ENCODE results near the gene GARIN5B. TPM values are rescaled to one million over a fixed set of nuclear protein-coding genes. Genes with fewer than 3 reads are reported as not detected.
A peak's percentile ranks its signal among the peaks of the same experiment; 100 is the strongest.

GARIN5B gene
- polyA plus RNA-seq, 3 donors: not detected

DNA sequence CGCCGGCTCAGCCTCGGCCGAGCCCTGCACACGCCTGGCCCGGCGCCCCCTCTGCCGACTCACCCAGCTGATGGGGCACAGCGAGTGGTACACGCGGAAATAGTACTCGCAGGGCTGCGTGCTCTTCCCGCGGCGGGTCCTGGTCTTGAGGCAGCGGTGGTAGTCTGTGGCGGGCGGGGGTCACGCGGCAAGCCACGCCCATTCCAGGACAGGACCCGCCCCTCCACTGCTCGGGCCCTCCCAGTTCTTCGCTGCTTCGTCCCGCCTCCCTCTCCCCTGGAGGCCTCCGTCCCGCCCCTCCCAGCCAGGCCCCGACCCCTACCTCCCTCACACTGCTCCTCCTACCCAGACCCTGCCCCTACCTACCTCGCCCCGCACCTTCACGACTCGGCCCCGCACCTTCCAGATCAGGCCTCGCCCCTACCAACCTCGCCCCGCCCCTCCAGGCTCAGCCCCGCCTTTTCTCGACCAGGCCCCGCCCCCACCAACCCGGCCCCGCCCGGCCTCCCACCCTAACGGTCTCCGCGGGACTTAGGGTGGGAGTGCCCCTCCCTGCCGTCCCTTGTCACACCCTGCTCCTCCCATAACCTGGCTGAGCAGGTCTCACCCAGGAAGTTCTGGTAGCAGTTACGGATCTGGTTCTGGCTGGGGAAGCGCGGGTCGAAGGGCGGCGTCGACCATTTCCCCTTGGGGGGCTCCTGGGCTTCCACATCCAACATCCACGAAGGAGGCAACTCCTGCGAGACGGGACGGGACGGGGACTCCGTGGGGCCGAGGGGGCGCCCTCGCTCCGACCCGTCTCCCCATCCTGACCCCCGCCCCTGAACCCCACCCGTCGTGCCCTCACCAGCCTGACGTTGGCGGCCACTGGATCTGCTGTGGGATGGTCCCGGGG is 9.0 kb downstream of the GARIN5B start:
- DNase-seq: peak; percentile 38 to 63 (median 55)
- peaks cover 0 to 11% (median 8%) of the 10 kb centered on the region in 7 donors for H3K9me3 Mint-ChIP-seq
- no peaks in the 10 kb centered on the region for H3K79me2 ChIP-seq (ENCODE audit: insufficient read depth, low read length)
- intact Hi-C loops (cut with micrococcal nuclease): loop anchor here in 1 of 2 donors (5.0 kb wide), 1 partner anchor 42 kb away; no protein-coding TSS in a partner anchor
- H3K27ac ChIP-seq (ENCODE audit: low read depth in 1 of 2, low read length in 2 of 2): no peak overlapping the region
- peaks cover 33% of the 10 kb centered on the region for H3K4me1 Mint-ChIP-seq
- TF ChIP-seq, protein P1, sequence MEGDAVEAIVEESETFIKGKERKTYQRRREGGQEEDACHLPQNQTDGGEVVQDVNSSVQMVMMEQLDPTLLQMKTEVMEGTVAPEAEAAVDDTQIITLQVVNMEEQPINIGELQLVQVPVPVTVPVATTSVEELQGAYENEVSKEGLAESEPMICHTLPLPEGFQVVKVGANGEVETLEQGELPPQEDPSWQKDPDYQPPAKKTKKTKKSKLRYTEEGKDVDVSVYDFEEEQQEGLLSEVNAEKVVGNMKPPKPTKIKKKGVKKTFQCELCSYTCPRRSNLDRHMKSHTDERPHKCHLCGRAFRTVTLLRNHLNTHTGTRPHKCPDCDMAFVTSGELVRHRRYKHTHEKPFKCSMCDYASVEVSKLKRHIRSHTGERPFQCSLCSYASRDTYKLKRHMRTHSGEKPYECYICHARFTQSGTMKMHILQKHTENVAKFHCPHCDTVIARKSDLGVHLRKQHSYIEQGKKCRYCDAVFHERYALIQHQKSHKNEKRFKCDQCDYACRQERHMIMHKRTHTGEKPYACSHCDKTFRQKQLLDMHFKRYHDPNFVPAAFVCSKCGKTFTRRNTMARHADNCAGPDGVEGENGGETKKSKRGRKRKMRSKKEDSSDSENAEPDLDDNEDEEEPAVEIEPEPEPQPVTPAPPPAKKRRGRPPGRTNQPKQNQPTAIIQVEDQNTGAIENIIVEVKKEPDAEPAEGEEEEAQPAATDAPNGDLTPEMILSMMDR (IDR thresholded peaks at IDR 0.05): no peak
- peaks cover 55 to 75% (median 59%) of the 10 kb centered on the region in 3 donors for H3K27me3 Mint-ChIP-seq (ENCODE audit: low read depth in 3 of 3)
- no peaks in the 10 kb centered on the region for H3K36me3 ChIP-seq (replicated peaks in 1 of 2; ENCODE audit: control insufficient read depth in 1 of 2, insufficient read depth in 2 of 2, low read length in 2 of 2)
- peak overlapping the region; percentile 88 for H3K4me2 ChIP-seq (replicated peaks; ENCODE audit: extremely low read depth, low read length, poor library complexity, severe bottlenecking)
- peak overlapping the region; percentile 84 to 90 for H3K4me3 Mint-ChIP-seq
- H3K27ac Mint-ChIP-seq: peak overlapping the region in 4 of 7 donors; percentile 41 to 80 (median 64)
- H3K9ac ChIP-seq (ENCODE audit: insufficient read depth, low read length, poor library complexity, severe bottlenecking): peak overlapping the region; percentile 19
- peaks cover 22 to 28% of the 10 kb centered on the region in 2 donors for H3K4me1 ChIP-seq (ENCODE audit: control insufficient read depth in 1 of 2, insufficient read depth in 2 of 2, low read length in 2 of 2)
- H3K36me3 Mint-ChIP-seq: peaks cover 5 to 8% of the 10 kb centered on the region in 2 donors
- WGBS (ENCODE audit: insufficient coverage): 2% methylated on average over 56 of the region's 72 CpGs
- peaks cover 0 to 9% of the 10 kb centered on the region in 2 donors for H3K9me3 ChIP-seq (replicated peaks in 1 of 2; ENCODE audit: control insufficient read depth in 1 of 2, insufficient read depth in 1 of 2, low read length in 2 of 2)
- peak overlapping the region; percentile 73 for H2AFZ ChIP-seq (ENCODE audit: insufficient read depth, low read depth, low read length, poor library complexity, severe bottlenecking)
- H3K27me3 ChIP-seq (ENCODE audit: control insufficient read depth in 2 of 2, insufficient read depth in 2 of 2, low read length in 2 of 2): peaks cover 13 to 62% of the 10 kb centered on the region in 2 donors
- H4K20me1 ChIP-seq (ENCODE audit: insufficient read depth, low read length): no peaks in the 10 kb centered on the region
- H3K4me3 ChIP-seq (replicated peaks in 1 of 3; ENCODE audit: low read depth in 2 of 3, low read length in 3 of 3): peak overlapping the region; percentile 36 to 71 (median 45)

DNA sequence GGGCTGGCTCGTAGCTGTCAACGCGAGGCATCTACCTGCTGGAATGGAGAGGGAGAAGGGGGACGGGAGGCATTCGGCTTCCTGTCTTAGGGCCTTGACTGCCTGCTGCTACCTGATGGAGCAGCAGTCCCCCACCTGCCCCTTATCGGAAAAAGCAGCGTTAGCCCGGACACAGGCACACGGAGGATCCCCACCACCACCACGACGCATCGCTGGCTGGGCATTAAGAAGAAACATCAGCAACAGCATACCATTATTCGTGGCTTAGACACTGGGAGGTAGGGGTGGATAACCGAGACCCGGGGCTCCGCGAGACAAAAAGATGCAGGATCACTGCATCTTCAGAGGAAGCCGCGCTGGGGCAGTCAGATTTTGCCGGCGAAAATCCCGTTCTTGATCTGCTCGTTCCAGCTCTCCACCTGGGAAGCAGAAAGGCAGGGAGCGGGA is 9.7 kb downstream of the GARIN5B start:
- Histone ChIP-seq H3K4me3 (replicated peaks in 1 of 3; ENCODE audit: low read depth in 2 of 3, low read length in 3 of 3) (peak overlapping the region; percentile 36 to 71 (median 45)), H2AFZ (ENCODE audit: insufficient read depth, low read depth, low read length, poor library complexity, severe bottlenecking) (peak overlapping the region; percentile 73), H4K20me1 (ENCODE audit: insufficient read depth, low read length) (no peaks in the 10 kb centered on the region), H3K36me3 (replicated peaks in 1 of 2; ENCODE audit: control insufficient read depth in 1 of 2, insufficient read depth in 2 of 2, low read length in 2 of 2) (no peaks in the 10 kb centered on the region), H3K79me2 (ENCODE audit: insufficient read depth, low read length) (no peaks in the 10 kb centered on the region), H3K9me3 (replicated peaks in 1 of 2; ENCODE audit: control insufficient read depth in 1 of 2, insufficient read depth in 1 of 2, low read length in 2 of 2) (peaks cover 0 to 9% of the 10 kb centered on the region in 2 donors), H3K27ac (ENCODE audit: low read depth in 1 of 2, low read length in 2 of 2) (no peak overlapping the region), H3K9ac (ENCODE audit: insufficient read depth, low read length, poor library complexity, severe bottlenecking) (peak overlapping the region; percentile 19), H3K4me2 (replicated peaks; ENCODE audit: extremely low read depth, low read length, poor library complexity, severe bottlenecking) (peak overlapping the region; percentile 88), H3K4me1 (ENCODE audit: control insufficient read depth in 1 of 2, insufficient read depth in 2 of 2, low read length in 2 of 2) (peaks cover 22 to 28% of the 10 kb centered on the region in 2 donors), H3K27me3 (ENCODE audit: control insufficient read depth in 2 of 2, insufficient read depth in 2 of 2, low read length in 2 of 2) (peaks cover 13 to 62% of the 10 kb centered on the region in 2 donors)
- WGBS (ENCODE audit: insufficient coverage): 3% methylated on average over 17 of the region's 24 CpGs
- Mint-ChIP-seq H3K4me3 (peak overlapping the region; percentile 84 to 90), H3K27ac (peak overlapping the region in 1 of 7 donors; percentile 22), H3K4me1 (peaks cover 33% of the 10 kb centered on the region), H3K36me3 (peaks cover 5 to 8% of the 10 kb centered on the region in 2 donors), H3K9me3 (peaks cover 0 to 11% (median 8%) of the 10 kb centered on the region in 7 donors), H3K27me3 (ENCODE audit: low read depth in 3 of 3) (peaks cover 49 to 75% (median 59%) of the 10 kb centered on the region in 3 donors)
- TF ChIP-seq, protein P1 (IDR thresholded peaks at IDR 0.05): no peak
- intact Hi-C loops (cut with micrococcal nuclease): loop anchor here in 1 of 2 donors (5.0 kb wide), 1 partner anchor 41 kb away; no protein-coding TSS in a partner anchor
- DNase-seq: no peak
